NCI-H146 treated with DMSO at 0.1 percent for 48 hours (cell line): ENCODE measurements around the gene CAMSAP1.

ENCODE experiments used
- DNase-seq: peaks from one replicate; lab custom pipeline; 2025; ENCODE audit not compliant: unreplicated experiment; lab: John Stamatoyannopoulos, UW

Gene CAMSAP1

GRCh38 chr9:135776893-135777622, 130.3 kb downstream of the CAMSAP1 start:
- no peak for DNase-seq

- DNase-seq, result no peak
Measured at GRCh38 chr9:135775911-135776310, 131.4 kb downstream of the CAMSAP1 start.

- no peak for DNase-seq
Measured at GRCh38 chr9:135774794-135775525, 132.4 kb downstream of the CAMSAP1 start.

GRCh38 chr9:135774239-135774747, 133.1 kb downstream of the CAMSAP1 start:
- no peak for DNase-seq

- no peak for DNase-seq
Measured at GRCh38 chr9:135773530-135774238, 133.7 kb downstream of the CAMSAP1 start.

- DNase-seq, result no peak
Measured at GRCh38 chr9:135772702-135773493, 134.4 kb downstream of the CAMSAP1 start.

- DNase-seq, result no peak
Measured at GRCh38 chr9:135772056-135772646, 135.2 kb downstream of the CAMSAP1 start.

- no peak for DNase-seq
Measured at GRCh38 chr9:135771401-135772051, 135.8 kb downstream of the CAMSAP1 start.

GRCh38 chr9:135770771-135771170, 136.6 kb downstream of the CAMSAP1 start:
- no peak for DNase-seq

GRCh38 chr9:135770203-135770535, 137.2 kb downstream of the CAMSAP1 start:
- peak; percentile 2 for DNase-seq

GRCh38 chr9:135769489-135770202, 137.7 kb downstream of the CAMSAP1 start:
- peak; percentile 4 for DNase-seq

GRCh38 chr9:135768516-135769218, 138.7 kb downstream of the CAMSAP1 start:
- no peak for DNase-seq

- DNase-seq, result no peak
Measured at GRCh38 chr9:135766707-135767106, 140.6 kb downstream of the CAMSAP1 start.

GRCh38 chr9:135766251-135766650, 141.1 kb downstream of the CAMSAP1 start:
- DNase-seq, result no peak

GRCh38 chr9:135765416-135765815, 141.9 kb downstream of the CAMSAP1 start:
- DNase-seq, result no peak

- DNase-seq, result no peak
Measured at GRCh38 chr9:135764731-135765130, 142.6 kb downstream of the CAMSAP1 start.

GRCh38 chr9:135763716-135764446, 143.5 kb downstream of the CAMSAP1 start:
- DNase-seq, result no peak

GRCh38 chr9:135762921-135763320, 144.4 kb downstream of the CAMSAP1 start:
- DNase-seq, result no peak
